Kidney tubule cell (primary cell): ENCODE measurements around the gene MYLIP.

Experiments used
- DNase-seq: peaks from one replicate; pipeline ENCODE4 v3.0.0-alpha.2; 2018; ENCODE audit warnings: low spot score

The MYLIP gene

GRCh38 chr6:16108419-16108818 lies 20.5 kb upstream of the MYLIP start:
- no peak for DNase-seq

- no peak for DNase-seq
Observed at GRCh38 chr6:16108921-16109658, 19.8 kb upstream of the MYLIP start.

GRCh38 chr6:16109659-16110305 lies 19.1 kb upstream of the MYLIP start:
- DNase-seq, result no peak

GRCh38 chr6:16118825-16119224 lies 10.1 kb upstream of the MYLIP start:
- no peak for DNase-seq

- no peak for DNase-seq
Observed at GRCh38 chr6:16121339-16121738, 7.5 kb upstream of the MYLIP start.

GRCh38 chr6:16122197-16122596 lies 6.7 kb upstream of the MYLIP start:
- no peak for DNase-seq

DNA sequence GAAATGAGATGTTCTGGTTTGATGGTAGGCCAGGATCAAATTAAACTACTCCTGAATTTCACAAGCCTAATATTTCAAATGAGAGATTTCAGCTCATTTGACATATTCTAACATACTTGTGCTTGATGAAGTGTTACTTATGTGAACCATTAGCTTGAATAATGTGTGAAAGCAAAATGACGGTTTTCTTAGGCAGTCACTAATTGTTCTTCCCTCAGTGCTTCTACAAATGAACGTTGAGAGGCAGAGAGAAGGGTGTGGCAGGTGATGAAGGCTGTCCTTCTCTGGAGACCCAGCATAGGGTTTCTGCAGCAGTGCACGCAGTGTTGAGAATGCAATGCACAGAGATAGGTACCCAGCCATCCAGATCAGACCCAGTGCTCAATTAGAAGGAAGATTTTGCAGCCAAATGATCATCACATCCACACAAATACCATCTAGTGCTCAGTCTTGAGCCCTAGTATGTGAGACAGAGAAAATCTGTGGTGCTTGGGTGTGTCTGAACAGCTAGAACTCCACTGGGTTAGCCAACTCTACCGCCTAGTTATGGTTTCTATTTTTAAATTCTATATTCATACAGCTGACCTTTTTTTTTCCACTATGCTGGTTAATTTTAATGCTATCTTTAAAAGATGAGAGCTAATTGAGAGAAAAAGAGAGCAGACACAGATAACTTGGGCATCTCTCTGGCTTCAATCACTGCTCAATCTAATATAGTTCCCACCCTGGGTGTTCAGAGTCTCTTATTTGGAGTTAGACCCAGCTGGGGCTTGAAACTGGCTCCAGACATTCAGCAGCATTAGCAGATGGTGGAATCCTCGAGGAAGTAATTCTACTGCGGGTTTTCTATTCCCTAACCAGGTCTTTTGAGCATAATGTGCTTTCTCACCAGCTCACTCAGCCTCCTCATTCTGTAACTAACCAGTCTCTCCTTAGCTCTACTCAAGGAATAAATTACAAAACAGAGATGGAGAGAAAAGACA lies 4.4 kb upstream of the MYLIP start:
- no peak for DNase-seq

GRCh38 chr6:16126056-16126455 lies 2.8 kb upstream of the MYLIP start:
- DNase-seq, result no peak

GRCh38 chr6:16126861-16127260 lies 2.0 kb upstream of the MYLIP start:
- no peak for DNase-seq

- DNase-seq, result no peak
Observed at GRCh38 chr6:16127471-16127870, 1.4 kb upstream of the MYLIP start.

DNA sequence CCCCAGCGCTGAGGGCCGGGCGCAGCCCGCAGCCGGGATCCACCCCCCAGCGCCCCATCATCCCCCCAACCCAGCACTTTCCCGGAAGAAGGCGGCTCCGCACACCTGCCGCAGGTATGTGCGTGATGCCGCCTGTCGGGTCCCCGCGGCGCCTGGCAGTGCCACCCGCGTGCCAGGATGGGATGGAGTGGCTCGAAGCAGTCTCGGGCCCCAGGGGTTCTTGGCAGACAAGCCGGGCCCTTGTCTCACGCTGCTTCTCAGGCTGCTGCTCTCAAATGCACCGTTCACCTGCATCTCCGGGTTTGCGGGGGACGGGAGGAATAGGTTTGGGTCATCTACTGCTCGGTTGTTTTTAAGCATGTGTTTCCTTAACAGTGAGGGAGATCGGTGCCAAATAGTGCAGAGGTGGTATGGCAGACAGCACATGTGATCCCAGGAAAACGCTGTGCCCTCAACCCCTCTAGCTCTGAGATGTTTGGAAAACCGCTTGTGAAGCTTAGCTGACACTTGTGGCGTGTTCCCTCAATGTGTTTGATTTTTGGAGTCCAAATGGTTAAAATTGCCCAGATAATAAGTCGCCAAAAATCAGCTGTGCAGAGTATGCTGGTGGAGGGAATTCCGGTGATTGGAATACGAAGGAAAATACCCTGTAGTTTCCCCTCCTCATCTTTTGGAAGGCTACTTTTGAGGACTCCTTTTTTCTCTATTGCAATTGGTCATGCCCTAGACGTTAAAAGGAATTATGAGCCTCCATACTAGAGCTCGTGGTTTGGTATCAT lies 926 bp downstream of the MYLIP start:
- peak; percentile 10 for DNase-seq

DNA sequence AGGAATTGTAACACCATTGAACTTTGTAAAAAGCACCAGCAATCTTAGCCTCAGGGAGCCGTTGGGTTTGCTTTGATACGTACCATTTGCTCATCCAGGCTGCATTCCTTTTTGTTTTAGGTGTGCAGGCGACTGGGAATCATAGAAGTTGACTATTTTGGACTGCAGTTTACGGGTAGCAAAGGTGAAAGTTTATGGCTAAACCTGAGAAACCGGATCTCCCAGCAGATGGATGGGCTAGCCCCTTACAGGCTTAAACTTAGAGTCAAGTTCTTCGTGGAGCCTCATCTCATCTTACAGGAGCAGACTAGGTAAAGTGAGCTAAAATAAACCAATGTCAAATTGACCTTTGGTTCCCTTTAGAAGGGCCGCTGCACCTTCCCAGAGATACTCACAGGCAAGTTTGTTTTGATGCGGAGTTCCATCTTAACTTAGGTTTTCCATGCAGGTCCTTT lies 1.6 kb downstream of the MYLIP start:
- DNase-seq, result peak; percentile 13

DNA sequence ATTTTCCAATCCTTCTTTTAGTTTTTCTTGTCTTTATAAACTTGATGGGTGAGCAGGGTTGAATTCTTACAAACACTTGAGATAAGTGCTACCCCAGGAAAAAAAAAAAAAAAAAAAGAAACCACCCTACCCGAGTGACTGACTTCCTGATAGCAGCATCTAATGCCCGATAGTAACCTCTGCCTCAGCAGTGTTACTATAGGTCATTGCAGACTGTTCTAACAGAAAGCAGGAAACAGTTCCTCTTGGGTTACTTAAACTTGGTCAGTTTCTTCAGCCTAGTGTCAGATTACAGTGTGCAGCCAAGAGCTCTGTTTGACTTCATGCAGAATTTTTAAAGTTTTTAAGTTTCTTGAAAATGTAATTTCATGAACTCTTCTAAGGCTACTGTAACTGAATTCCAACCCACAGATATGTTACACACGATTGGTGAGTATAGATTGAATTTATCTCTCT lies 2.1 kb downstream of the MYLIP start:
- peak; percentile 79 for DNase-seq

GRCh38 chr6:16132909-16133308 lies 4.0 kb downstream of the MYLIP start:
- DNase-seq, result no peak

- DNase-seq, result no peak
Observed at GRCh38 chr6:16134430-16134829, 5.5 kb downstream of the MYLIP start.

DNA sequence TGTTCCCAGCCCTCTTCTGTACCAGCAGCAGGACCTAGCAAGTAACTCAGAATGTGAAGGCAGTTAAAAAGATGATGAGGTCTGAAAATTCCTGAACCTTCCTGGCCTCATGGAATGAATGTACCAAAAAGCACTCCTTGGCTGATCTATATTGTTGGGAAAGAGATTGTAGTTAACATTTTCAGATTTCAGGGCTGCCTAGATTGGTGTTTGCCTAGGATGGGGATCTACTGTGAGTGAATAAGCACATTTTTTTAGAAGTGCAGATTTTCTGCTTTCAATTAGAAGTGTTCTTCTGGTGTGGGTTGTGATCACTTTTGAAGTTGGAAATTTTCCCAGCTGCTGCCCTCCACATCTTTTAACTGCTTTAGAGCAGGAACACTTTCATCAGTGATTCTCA lies 6.2 kb downstream of the MYLIP start:
- no peak for DNase-seq

GRCh38 chr6:16136091-16136490 lies 7.2 kb downstream of the MYLIP start:
- no peak for DNase-seq

DNA sequence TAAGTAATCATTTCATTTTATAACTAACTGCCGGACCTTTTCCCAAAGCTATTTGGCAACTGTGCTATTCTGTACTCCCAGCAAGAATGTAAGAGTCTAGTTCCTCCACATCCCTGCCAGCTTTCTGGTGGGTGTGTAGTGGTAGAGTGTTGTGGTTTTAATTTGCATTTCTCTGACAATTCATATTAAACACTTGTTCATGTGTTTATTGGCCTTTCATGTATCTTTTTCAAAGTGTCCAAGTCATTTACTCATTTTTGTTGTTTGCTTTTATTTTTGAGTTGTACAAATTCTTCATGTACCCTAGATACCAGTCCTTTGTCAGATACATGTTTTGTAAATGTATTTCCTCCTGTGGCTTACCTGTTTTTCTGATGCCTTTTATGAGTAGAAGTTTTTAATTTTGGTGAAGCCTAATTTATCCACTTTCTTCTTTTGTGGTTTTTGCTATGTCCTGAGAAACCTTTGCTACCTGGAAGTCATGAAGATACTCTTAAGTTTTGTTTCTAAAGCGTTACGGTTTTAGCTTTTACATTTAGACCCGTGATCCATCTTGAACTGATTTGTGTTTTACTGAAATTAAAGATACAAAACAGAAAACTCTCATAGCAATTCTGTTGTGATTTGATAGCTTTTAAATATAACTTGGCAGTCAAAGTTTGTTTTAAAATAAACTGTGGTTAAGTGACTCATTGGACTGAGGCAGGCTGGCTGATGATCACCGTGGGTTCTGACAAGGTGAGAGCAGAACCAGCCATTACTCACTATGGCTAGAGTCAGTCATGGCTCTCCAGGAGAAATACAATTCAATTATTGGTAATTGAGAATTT lies 8.0 kb downstream of the MYLIP start:
- DNase-seq, result peak; percentile 77

DNA sequence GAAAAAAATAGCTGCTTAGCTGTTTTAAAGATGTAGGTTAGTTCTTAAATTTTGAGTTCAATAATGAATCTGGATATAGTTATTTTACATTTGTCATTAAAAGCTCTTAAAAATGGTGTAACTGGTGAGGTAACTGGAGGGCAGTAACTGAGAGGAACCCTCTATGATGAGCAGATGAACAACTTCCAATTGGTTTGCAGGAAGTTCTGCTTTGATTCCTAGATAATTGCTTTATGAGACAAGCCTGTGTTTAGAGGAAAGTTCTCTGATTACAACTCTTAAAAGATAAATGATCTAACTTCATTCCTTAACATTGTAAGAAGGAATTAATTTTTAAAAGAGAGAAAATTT lies 8.5 kb downstream of the MYLIP start:
- no peak for DNase-seq

DNA sequence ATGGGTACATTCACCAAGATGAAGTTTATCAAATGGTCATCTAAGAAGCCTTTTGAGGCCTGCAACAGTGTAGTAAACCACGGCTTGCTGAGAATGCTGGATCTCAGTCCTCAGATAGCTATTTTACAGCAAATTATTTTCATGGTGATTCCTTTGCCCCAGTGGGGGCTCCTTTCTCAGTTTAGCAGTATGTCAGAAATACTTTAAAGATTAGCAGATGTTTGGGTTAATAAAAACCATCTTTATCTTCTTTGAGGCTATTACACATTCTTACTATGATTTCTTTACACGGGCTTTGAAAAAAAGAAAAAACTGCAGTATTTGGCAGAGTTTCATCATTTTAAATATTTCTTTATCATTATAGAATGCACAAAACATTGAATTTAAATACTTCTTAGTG lies 10.7 kb downstream of the MYLIP start:
- no peak for DNase-seq

GRCh38 chr6:16140607-16141006 lies 11.7 kb downstream of the MYLIP start:
- DNase-seq, result no peak
